ENCODE results near the gene ANKLE2.

- no peak for TF ChIP-seq POLR2A (IDR thresholded peaks at IDR 0.05)
- TF ChIP-seq CTCF (IDR thresholded peaks at IDR 0.05): no peak
Observed at GRCh38 chr12:132736378-132736777, 25.3 kb downstream of the ANKLE2 start.

Measured in lower leg skin (tissue), 3 donors.